Parathyroid adenoma (tissue), 2 donors: Measurements from ENCODE around the gene ANKRD55.

Experiments
- H2AFZ ChIP-seq: fragments of 300-600 bp; sonication (generic); one replicate; pipeline ENCODE4 v1.7.0; 2017; ENCODE audit warnings: antibody characterized with exemption, mild to moderate bottlenecking
- H3K27ac ChIP-seq: fragments of 300-600 bp; sonication (generic); one replicate; pipeline ENCODE4 v1.7.0; 2017
- H3K27me3 ChIP-seq: fragments of 300-600 bp; sonication (generic); one replicate; pipeline ENCODE4 v1.7.0; 2017; ENCODE audit warnings: low read length; ENCODE audit not compliant: control insufficient read depth, insufficient read depth
- H3K36me3 ChIP-seq: fragments of 300-600 bp; sonication (generic); one replicate; pipeline ENCODE4 v1.7.0; 2017; ENCODE audit warnings: low read length; ENCODE audit not compliant: control insufficient read depth, insufficient read depth
- H3K4me1 ChIP-seq: fragments of 300-600 bp; sonication (generic); one replicate; pipeline ENCODE4 v1.7.0; 2017; ENCODE audit warnings: control low read depth
- H3K4me2 ChIP-seq: fragments of 300-600 bp; sonication (generic); one replicate; pipeline ENCODE4 v1.7.0; 2017; ENCODE audit warnings: low read length
- H3K4me3 ChIP-seq: fragments of 300-600 bp; sonication (generic); one replicate; pipeline ENCODE4 v1.7.0; 2017; ENCODE audit warnings: low read depth, low read length
- H3K79me2 ChIP-seq: fragments of 300-600 bp; sonication (generic); one replicate; pipeline ENCODE4 v1.7.0; 2017; ENCODE audit warnings: control low read depth
- H3K9ac ChIP-seq: fragments of 300-600 bp; sonication (generic); one replicate; pipeline ENCODE4 v1.7.0; 2017; ENCODE audit warnings: mild to moderate bottlenecking
- H3K9me3 ChIP-seq: fragments of 300-600 bp; sonication (generic); one replicate; pipeline ENCODE4 v1.7.0; 2017; ENCODE audit warnings: low read length; ENCODE audit not compliant: control insufficient read depth
- TF ChIP-seq, protein P1 (sequence below): fragments of 300-600 bp; sonication (generic); IDR thresholded peaks from one replicate; pipeline ENCODE4 v1.7.0; 2017; ENCODE audit warnings: antibody characterized with exemption, mild to moderate bottlenecking
- donor health status: primary hyperparathyroidism.

ANKRD55 gene

DNA sequence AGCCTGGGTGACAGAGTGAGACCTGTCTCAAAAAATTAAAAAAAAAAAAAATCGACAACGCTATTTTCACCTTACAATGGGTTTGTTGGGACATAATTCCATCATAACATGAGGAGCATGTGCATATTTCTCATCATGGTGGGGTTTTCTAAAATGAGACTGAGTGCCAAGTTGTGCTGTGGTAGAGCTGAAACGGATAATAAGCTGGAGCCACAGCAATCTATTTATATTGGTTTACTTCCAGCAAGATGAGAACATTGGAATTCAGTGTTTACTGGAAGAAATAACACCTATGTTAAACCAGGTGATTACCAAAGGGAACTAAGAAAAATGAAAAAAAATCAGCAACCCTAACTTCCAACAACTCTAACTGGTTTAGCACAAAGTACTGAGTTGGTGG, 136.1 kb downstream of the ANKRD55 start:
- Histone ChIP-seq H3K27me3 (no peaks in the 10 kb centered on the region), H3K79me2 (no peaks in the 10 kb centered on the region), H3K9ac (no peak overlapping the region), H3K27ac (no peak overlapping the region), H3K4me3 (no peak overlapping the region), H3K4me1 (no peaks in the 10 kb centered on the region), H3K4me2 (no peak overlapping the region), H2AFZ (no peak overlapping the region), H3K36me3 (no peaks in the 10 kb centered on the region), H3K9me3 (no peaks in the 10 kb centered on the region)
- TF ChIP-seq, protein P1, sequence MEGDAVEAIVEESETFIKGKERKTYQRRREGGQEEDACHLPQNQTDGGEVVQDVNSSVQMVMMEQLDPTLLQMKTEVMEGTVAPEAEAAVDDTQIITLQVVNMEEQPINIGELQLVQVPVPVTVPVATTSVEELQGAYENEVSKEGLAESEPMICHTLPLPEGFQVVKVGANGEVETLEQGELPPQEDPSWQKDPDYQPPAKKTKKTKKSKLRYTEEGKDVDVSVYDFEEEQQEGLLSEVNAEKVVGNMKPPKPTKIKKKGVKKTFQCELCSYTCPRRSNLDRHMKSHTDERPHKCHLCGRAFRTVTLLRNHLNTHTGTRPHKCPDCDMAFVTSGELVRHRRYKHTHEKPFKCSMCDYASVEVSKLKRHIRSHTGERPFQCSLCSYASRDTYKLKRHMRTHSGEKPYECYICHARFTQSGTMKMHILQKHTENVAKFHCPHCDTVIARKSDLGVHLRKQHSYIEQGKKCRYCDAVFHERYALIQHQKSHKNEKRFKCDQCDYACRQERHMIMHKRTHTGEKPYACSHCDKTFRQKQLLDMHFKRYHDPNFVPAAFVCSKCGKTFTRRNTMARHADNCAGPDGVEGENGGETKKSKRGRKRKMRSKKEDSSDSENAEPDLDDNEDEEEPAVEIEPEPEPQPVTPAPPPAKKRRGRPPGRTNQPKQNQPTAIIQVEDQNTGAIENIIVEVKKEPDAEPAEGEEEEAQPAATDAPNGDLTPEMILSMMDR = no peak

DNA sequence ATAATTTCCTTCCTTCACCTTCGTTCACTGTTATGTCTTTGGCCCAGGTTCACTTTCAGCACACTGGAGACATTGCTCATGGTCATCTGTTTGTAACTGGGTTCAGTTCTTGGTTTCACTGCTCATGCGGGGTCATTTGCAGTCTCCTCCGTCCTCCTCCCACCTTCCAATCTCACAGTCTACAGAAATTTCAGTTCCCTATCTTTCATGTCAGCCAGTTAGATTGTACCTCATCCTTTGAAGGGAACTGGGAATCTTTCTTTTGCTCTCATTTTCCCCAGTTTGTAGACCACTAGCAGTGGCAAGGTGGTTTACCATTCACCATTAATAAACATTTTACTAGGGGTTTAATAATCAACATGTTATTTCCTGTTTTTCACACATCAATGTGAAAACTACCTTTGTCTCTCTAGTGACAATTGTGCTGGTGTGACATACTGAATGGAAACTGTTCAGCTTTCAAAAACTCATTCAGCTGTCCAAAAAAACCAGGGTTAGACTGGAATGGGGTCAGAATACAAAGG, 137.5 kb downstream of the ANKRD55 start:
- no peak overlapping the region for H2AFZ ChIP-seq
- no peak overlapping the region for H3K4me2 ChIP-seq
- no peaks in the 10 kb centered on the region for H3K4me1 ChIP-seq
- H3K9ac ChIP-seq = no peak overlapping the region
- no peaks in the 10 kb centered on the region for H3K36me3 ChIP-seq
- no peak overlapping the region for H3K4me3 ChIP-seq
- no peaks in the 10 kb centered on the region for H3K9me3 ChIP-seq
- no peak overlapping the region for H3K27ac ChIP-seq
- H3K27me3 ChIP-seq = no peaks in the 10 kb centered on the region
- TF ChIP-seq, protein P1 = no peak
- H3K79me2 ChIP-seq = no peaks in the 10 kb centered on the region

DNA sequence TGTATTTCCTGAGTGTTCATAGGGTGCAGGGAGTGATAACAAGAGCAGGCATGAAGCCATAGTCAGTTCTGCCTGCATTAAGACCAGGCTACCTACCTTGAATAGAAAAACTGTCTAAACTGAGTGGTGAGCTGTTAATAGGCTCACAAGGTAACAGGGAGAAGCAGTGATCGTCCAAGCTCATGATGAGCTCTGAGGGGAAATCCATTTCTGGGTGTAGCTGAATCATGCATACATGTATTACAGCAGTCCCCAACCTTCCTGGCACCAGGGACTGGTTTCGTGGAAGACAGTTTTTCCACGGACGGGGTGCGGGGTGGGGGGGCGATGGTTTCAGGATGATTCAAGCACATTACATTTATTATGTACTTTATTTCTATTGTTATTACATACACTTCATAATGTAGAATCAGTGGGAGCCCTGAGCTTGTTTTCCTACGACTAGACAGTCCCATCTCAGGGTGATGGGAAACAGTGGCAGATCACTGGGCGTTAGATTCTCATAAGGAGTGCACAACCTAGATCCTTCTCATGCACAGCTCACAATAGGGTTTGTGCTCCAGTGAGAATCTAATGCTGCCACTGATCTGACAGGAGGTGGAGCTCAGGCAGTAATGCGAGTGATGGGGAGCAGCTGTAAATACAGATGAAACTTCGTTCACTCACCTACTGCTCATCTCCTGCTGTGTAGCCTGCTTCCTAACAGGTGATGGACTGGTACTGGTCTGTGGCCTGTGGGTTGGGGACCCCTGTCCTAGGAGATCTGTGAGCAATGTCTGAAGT, 138.4 kb downstream of the ANKRD55 start:
- Histone ChIP-seq H3K27ac (no peak overlapping the region), H2AFZ (no peak overlapping the region), H3K9ac (no peak overlapping the region), H3K27me3 (no peaks in the 10 kb centered on the region), H3K9me3 (no peaks in the 10 kb centered on the region), H3K4me1 (no peaks in the 10 kb centered on the region), H3K79me2 (no peaks in the 10 kb centered on the region), H3K4me3 (no peak overlapping the region), H3K4me2 (no peak overlapping the region), H3K36me3 (no peaks in the 10 kb centered on the region)
- TF ChIP-seq, protein P1 = no peak

DNA sequence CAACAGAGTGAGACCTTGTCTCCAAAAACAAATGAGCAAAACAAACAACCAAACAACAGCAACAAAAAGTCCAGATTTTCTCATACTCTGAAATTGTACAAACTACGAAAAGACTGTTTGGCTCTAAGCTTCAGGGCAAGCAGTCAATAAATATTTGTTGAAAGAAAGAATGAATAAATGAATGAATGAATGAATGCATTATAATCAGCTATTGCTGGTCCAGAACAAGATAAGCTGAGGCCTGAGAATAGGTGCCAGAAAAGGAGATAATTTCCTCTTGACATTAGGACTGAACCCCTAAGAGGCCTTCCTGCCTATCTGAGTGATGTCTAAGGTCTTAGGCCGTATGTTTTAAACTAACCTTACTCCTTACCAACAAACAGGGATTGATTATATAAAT, 139.2 kb downstream of the ANKRD55 start:
- Histone ChIP-seq H3K79me2 (no peaks in the 10 kb centered on the region), H3K4me2 (no peak overlapping the region), H3K27me3 (no peaks in the 10 kb centered on the region), H3K4me3 (no peak overlapping the region), H3K4me1 (no peaks in the 10 kb centered on the region), H3K9ac (no peak overlapping the region), H3K36me3 (no peaks in the 10 kb centered on the region), H2AFZ (no peak overlapping the region), H3K9me3 (no peaks in the 10 kb centered on the region), H3K27ac (no peak overlapping the region)
- TF ChIP-seq, protein P1 = no peak

DNA sequence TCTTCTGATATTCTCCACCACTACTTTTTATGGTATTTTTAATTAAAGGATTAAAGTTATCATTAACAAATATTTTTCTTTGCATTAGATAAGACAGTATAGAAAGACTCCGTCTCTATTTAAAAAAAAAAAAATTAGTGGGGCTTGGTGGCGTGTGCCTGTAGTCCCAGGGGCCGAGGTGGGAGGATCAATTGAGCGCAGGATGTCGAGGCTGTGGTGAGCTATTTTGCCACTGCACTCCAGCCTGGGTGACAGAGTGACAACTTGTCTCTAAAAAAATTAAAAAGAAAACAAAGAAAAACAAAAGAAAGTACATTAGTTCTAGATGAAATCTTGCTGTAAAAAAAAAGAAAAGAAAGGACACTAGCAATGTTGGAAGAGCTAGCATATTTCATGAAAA, 141.0 kb downstream of the ANKRD55 start:
- Histone ChIP-seq H2AFZ (no peak overlapping the region), H3K27me3 (no peaks in the 10 kb centered on the region), H3K4me1 (no peaks in the 10 kb centered on the region), H3K36me3 (no peaks in the 10 kb centered on the region), H3K4me3 (no peak overlapping the region), H3K27ac (no peak overlapping the region), H3K79me2 (no peaks in the 10 kb centered on the region), H3K9ac (no peak overlapping the region), H3K4me2 (no peak overlapping the region), H3K9me3 (no peaks in the 10 kb centered on the region)
- TF ChIP-seq, protein P1 = no peak
